ENCODE results near the gene PPP2R5A.
A peak's percentile ranks its signal among the peaks of the same experiment; 100 is the strongest.

DNA sequence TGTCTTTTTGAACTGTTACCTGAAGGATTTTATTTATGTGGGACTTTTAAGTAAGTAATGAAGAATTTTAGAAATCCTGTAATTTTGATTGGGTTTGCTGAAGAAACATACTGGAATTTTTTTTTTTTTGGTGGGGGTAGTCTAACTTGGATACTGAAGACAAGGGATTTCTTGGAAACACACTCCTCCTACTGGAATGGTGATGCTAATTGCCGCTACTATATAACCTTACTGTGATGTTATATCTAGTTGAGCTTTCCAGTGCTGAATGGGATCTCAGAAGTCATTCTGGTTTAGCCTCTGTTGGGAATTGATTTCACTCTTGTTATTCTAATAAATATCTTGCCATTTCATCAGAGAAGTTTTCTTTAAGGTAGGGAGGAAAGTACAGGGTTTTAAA lies 8.4 kb downstream of the PPP2R5A start:
- TF ChIP-seq, protein P1, sequence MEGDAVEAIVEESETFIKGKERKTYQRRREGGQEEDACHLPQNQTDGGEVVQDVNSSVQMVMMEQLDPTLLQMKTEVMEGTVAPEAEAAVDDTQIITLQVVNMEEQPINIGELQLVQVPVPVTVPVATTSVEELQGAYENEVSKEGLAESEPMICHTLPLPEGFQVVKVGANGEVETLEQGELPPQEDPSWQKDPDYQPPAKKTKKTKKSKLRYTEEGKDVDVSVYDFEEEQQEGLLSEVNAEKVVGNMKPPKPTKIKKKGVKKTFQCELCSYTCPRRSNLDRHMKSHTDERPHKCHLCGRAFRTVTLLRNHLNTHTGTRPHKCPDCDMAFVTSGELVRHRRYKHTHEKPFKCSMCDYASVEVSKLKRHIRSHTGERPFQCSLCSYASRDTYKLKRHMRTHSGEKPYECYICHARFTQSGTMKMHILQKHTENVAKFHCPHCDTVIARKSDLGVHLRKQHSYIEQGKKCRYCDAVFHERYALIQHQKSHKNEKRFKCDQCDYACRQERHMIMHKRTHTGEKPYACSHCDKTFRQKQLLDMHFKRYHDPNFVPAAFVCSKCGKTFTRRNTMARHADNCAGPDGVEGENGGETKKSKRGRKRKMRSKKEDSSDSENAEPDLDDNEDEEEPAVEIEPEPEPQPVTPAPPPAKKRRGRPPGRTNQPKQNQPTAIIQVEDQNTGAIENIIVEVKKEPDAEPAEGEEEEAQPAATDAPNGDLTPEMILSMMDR (IDR thresholded peaks at IDR 0.05) = peak in 2 of 6 experiments; percentile 21 to 22
- TF ChIP-seq POLR2A (IDR thresholded peaks at IDR 0.05) = no peak
